NCI-H345 treated with DMSO at 0.1 percent for 48 hours (cell line): ENCODE data around the gene FADS2.

Experiments used
- DNase-seq: peaks from one replicate; lab custom pipeline; 2025; ENCODE audit not compliant: unreplicated experiment; lab: John Stamatoyannopoulos, UW

FADS2 gene

GRCh38 chr11:61827571-61828378, at the start of gene FADS2:
Gene FADS2 (plus strand): TSS chr11:61828300. CDS start chr11:61828391, 91 bp downstream.
- DNase-seq = peak; percentile 90

- no peak for DNase-seq
These were observed 49.7 kb upstream of the FADS2 start for GRCh38 chr11:61778357-61778886.

GRCh38 chr11:61778920-61779650, 49.0 kb upstream of the FADS2 start:
- DNase-seq = no peak

GRCh38 chr11:61779666-61780525, 48.2 kb upstream of the FADS2 start:
- no peak for DNase-seq

GRCh38 chr11:61780581-61781162, 47.4 kb upstream of the FADS2 start:
- no peak for DNase-seq

GRCh38 chr11:61781585-61781984, 46.5 kb upstream of the FADS2 start:
- DNase-seq = no peak

DNA sequence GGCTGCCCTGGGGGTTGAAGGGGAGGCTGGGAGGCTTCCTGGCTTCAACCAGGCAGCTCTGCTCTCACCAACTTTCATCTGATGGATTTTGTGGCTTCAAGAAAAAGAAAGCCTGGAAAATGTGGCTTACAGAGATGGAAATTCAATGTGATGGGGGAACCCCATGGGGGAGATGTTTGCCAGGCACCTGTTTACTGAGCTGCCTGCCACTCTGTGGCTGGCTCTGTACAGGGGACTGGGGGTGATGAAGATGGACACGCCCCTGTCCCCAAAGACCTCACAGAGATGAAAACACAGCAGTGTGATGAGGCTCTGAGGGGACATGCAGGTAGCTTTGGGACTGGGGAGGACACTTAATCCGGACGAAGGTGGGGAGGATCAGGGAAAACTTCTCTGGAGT, 45.8 kb upstream of the FADS2 start:
- DNase-seq = no peak

GRCh38 chr11:61782841-61783240, 45.3 kb upstream of the FADS2 start:
- DNase-seq = no peak

DNA sequence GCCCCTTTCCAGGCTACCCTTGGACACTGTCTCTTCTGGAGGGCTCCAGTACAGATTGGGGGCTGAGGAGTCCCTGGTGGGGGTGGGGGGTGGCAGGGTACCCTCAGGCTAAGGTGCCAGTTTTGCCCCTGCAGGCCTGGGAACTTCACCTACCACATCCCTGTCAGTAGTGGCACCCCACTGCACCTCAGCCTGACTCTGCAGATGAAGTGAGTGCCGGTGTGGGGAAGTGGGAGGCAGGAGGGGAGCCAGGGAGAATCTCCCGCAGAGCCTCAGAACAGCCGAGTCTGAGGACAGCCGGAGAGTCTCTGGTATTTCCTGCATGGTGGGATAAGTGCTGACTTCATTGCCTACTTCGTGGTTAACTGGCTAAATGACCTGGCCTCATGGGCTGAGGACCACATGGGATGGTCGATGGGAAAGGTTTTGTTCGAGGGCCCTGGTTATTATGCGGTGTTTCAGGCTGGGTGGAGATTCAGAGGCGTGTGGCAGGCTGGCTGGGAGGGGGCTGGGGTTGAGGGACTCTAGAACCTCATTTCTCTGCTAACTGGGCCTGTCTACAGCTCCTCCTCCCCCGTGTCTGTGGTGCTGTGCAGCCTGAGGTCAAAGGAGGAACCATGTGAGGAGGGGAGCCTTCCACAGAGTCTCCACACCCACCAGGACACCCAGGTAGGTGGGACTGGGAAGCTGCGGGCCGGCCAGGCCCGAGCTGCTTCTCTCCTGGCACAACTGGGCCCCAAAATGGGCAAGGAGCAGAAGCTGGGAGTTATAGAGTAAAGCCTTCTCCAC, 44.2 kb upstream of the FADS2 start:
- DNase-seq = no peak

DNA sequence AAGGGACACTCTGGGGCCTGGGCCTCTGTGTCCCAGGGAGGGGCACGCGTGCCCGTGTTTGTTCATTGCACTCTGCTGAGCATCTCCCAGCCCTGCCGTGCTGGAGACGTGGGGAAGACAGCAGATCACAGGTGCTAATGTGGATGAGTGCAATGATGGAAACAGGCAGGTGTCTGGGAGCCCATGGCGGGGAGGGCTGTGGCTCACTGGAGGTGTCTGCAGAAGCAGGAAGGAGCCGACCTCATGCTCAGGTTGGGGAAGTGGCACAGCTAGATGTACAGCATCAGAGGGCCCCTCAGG, 43.6 kb upstream of the FADS2 start:
- DNase-seq = no peak

DNA sequence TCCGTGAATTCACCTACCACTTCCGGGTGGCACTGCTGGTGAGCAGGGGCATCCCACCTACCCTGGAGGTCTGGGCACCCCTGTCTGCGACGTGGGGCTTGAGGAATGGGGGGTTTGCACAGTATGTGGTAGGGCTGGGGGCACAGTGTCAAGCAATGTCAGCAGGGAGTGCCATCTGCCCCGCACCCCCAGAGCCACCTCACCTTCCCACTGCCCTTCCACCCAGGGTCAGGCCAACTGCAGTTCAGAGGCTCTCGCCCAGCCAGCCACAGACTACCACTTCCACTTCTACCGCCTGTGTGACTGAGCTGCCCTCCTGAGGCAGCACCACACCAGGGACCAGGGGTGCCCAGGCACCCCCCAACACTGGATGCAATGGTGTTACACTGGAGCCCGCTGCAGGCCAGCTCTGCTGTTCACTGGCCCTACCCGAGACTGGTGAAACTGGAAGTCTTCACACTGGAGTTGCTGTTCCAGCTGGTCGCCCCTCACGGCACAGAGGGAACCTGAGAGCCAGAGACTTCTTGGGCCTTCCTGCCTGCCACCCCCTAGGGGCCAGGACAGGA, 42.2 kb upstream of the FADS2 start:
- DNase-seq = no peak

- no peak for DNase-seq
These were observed 40.1 kb upstream of the FADS2 start for GRCh38 chr11:61787928-61788491.

GRCh38 chr11:61791737-61792309, 36.3 kb upstream of the FADS2 start:
- DNase-seq = no peak

GRCh38 chr11:61792310-61793082, 35.6 kb upstream of the FADS2 start, which contains the start of the genes FEN1 and TMEM258:
Gene FEN1 (plus strand): TSS chr11:61792911. CDS start chr11:61795362, 2,451 bp downstream.
Gene TMEM258 (minus strand): TSS chr11:61792599. CDS start chr11:61792558, 41 bp downstream.
- DNase-seq = peak; percentile 92

GRCh38 chr11:61793083-61793828, 34.8 kb upstream of the FADS2 start:
- DNase-seq = no peak

DNA sequence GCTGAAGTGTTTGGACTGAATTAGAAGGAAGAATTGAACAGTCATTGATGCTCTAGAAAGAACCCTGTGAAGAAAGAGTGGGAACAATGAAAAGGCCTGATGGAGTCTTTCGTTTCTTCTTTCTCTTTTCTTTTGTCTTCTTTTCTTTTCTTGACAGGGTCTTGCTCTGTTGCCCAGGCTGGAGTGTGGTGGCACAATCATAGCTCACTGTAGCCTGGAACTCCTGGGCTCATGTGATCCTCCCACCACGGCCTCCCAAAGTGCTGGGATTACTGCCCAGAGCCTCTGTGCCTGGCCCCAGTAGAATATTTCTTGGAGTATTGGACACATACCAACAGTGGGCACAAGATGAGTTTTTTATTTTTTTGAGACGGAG, 34.3 kb upstream of the FADS2 start:
- DNase-seq = no peak

- no peak for DNase-seq
These were observed 33.5 kb upstream of the FADS2 start for GRCh38 chr11:61794579-61794978.

- DNase-seq = no peak
These were observed 32.6 kb upstream of the FADS2 start for GRCh38 chr11:61795459-61795858.
